Activated gamma-delta T cell treated with anti-CD3 and anti-CD28 coated beads, Interleukin-2, amount 50 U/mL, for 16 hours (primary cell): Measurements from ENCODE around the gene TAOK2.

Experiments used
- DNase-seq: peaks from one replicate; pipeline ENCODE4 v3.0.0-alpha.2; 2020; ENCODE audit warnings: low read depth

The TAOK2 gene

GRCh38 chr16:29987371-29988085 is 13.9 kb downstream of the TAOK2 start:
- no peak for DNase-seq

GRCh38 chr16:29988346-29989075 is 14.8 kb downstream of the TAOK2 start:
- DNase-seq, result no peak

GRCh38 chr16:29989111-29989858 is 15.6 kb downstream of the TAOK2 start:
- no peak for DNase-seq

- DNase-seq, result no peak
Measured at GRCh38 chr16:29990034-29990433, 16.4 kb downstream of the TAOK2 start.

GRCh38 chr16:29990883-29991570 is 17.4 kb downstream of the TAOK2 start:
- no peak for DNase-seq

GRCh38 chr16:29991571-29991904 is 17.9 kb downstream of the TAOK2 start:
- DNase-seq, result no peak

- no peak for DNase-seq
Measured at GRCh38 chr16:29992344-29992967, 18.8 kb downstream of the TAOK2 start.

GRCh38 chr16:29993191-29993902 is 19.7 kb downstream of the TAOK2 start:
- no peak for DNase-seq

- DNase-seq, result no peak
Measured at GRCh38 chr16:29993903-29994599, 20.4 kb downstream of the TAOK2 start.

GRCh38 chr16:29994600-29995323 is 21.1 kb downstream of the TAOK2 start:
- DNase-seq, result no peak

GRCh38 chr16:29995324-29995910 is 21.7 kb downstream of the TAOK2 start, which contains the start of gene HIRIP3:
Gene HIRIP3, minus strand, starts transcription at chr16:29995617. Its CDS starts 12 bp downstream, at chr16:29995605.
- DNase-seq, result peak; percentile 77

GRCh38 chr16:29995911-29996765 is 22.5 kb downstream of the TAOK2 start, which contains the start of gene INO80E:
Gene INO80E, plus strand, starts transcription at chr16:29996241. Its CDS starts 70 bp downstream, at chr16:29996311.
- DNase-seq, result peak; percentile 99

- DNase-seq, result no peak
Measured at GRCh38 chr16:29996766-29997250, 23.1 kb downstream of the TAOK2 start.

- DNase-seq, result no peak
Measured at GRCh38 chr16:29999605-30000004, 25.9 kb downstream of the TAOK2 start.

GRCh38 chr16:30000735-30001631 is 27.3 kb downstream of the TAOK2 start:
- DNase-seq, result no peak

GRCh38 chr16:30002614-30003346 is 29.1 kb downstream of the TAOK2 start:
- DNase-seq, result no peak
